ENCODE measurements around the gene CD2. TPM values are rescaled to one million over a fixed set of nuclear protein-coding genes. Genes with fewer than 3 reads are reported as not detected.

Gene CD2
- total and polyA plus RNA-seq, 11 donors: 0.33 to 9.7 (median 0.61) TPM; not detected in 3

GRCh38 chr1:116762781-116763115, 8.5 kb downstream of the CD2 start:
- intact Hi-C loops (cut with DNase I): no loop called here
- Histone ChIP-seq H3K36me3 (peaks cover 0 to 4% (median 0%) of the 10 kb centered on the region in 9 donors), H3K9me3 (peaks cover 0 to 4% (median 0%) of the 10 kb centered on the region in 12 donors), H3K4me3 (no peak overlapping the region), H3K27ac (peak overlapping the region in 2 of 12 donors; percentile 13 to 71), H3K4me1 (peaks cover 0 to 36% (median 0%) of the 10 kb centered on the region in 12 donors), H3K27me3 (no peaks in the 10 kb centered on the region)
- TF ChIP-seq POLR2A (IDR thresholded peaks at IDR 0.05) (no peak), CTCF (IDR thresholded peaks at IDR 0.05) (no peak)
- 46 to 64% (median 61%) methylated on average over 3 of the region's 3 CpGs for WGBS, 4 donors
- no peak for DNase-seq
- ATAC-seq: no peak

- 55 to 65% (median 62%) methylated on average over 4 of the region's 4 CpGs for WGBS, 4 donors
- Histone ChIP-seq H3K27me3 (no peaks in the 10 kb centered on the region), H3K36me3 (peaks cover 0 to 4% (median 0%) of the 10 kb centered on the region in 9 donors), H3K9me3 (peaks cover 0 to 4% (median 0%) of the 10 kb centered on the region in 12 donors), H3K4me3 (peak overlapping the region in 1 of 12 donors; percentile 1), H3K27ac (peak overlapping the region in 2 of 12 donors; percentile 13 to 71), H3K4me1 (peaks cover 0 to 39% (median 0%) of the 10 kb centered on the region in 12 donors)
- ATAC-seq: peak in 2 of 4 donors; percentile 18 to 56
- no peak for DNase-seq
- intact Hi-C loops (cut with DNase I): no loop called here
- no peak for TF ChIP-seq CTCF (IDR thresholded peaks at IDR 0.05)
- TF ChIP-seq POLR2A (IDR thresholded peaks at IDR 0.05): no peak
Measured at GRCh38 chr1:116763116-116763786, 9.0 kb downstream of the CD2 start.

- ATAC-seq (peak in 1 of 4 donors; percentile 64), DNase-seq (no peak)
- TF ChIP-seq POLR2A (IDR thresholded peaks at IDR 0.05): no peak
- peak in 11 of 12 donors; percentile 17 to 50 (median 36) for TF ChIP-seq CTCF (IDR thresholded peaks at IDR 0.05)
- H3K27me3 ChIP-seq: no peaks in the 10 kb centered on the region
- peaks cover 0 to 4% (median 0%) of the 10 kb centered on the region in 9 donors for H3K36me3 ChIP-seq
- intact Hi-C loops (cut with DNase I): no loop called here
- peak overlapping the region in 1 of 12 donors; percentile 1 for H3K4me3 ChIP-seq
- WGBS, 4 donors: 77 to 85% (median 80%) methylated on average over 11 of the region's 11 CpGs
- H3K4me1 ChIP-seq: peaks cover 0 to 44% (median 0%) of the 10 kb centered on the region in 12 donors
- peaks cover 0 to 4% (median 0%) of the 10 kb centered on the region in 12 donors for H3K9me3 ChIP-seq
- peak overlapping the region in 1 of 12 donors; percentile 71 for H3K27ac ChIP-seq
Measured at GRCh38 chr1:116763787-116764465, 9.7 kb downstream of the CD2 start.

- ATAC-seq (no peak), DNase-seq (no peak)
- intact Hi-C loops (cut with DNase I): no loop called here
- WGBS, 4 donors: 90 to 95% (median 92%) methylated on average over 5 of the region's 5 CpGs
- Histone ChIP-seq H3K27me3 (no peaks in the 10 kb centered on the region), H3K9me3 (peaks cover 0 to 4% (median 0%) of the 10 kb centered on the region in 12 donors), H3K36me3 (peaks cover 0 to 4% (median 0%) of the 10 kb centered on the region in 9 donors), H3K4me3 (peak overlapping the region in 1 of 12 donors; percentile 1), H3K4me1 (peaks cover 0 to 50% (median 0%) of the 10 kb centered on the region in 12 donors), H3K27ac (peak overlapping the region in 1 of 12 donors; percentile 76)
- TF ChIP-seq POLR2A (IDR thresholded peaks at IDR 0.05): no peak
- no peak for TF ChIP-seq CTCF (IDR thresholded peaks at IDR 0.05)
Measured at GRCh38 chr1:116764466-116764898, 10.3 kb downstream of the CD2 start.
